GM18951 (cell line): ENCODE data around the gene MAP6.

Experiments used
- POLR2A ChIP-seq: IDR thresholded peaks from 4 replicates; pipeline ENCODE4 v1.6.1; 2011; ENCODE audit warnings: mild to moderate bottlenecking; ENCODE audit not compliant: insufficient read length, insufficient read depth; ENCODE audit errors: extremely low read depth
- in situ Hi-C: fragments of 300-500 bp; cut with MboI; formaldehyde crosslinking; loops from one replicate; pipeline ENCODE4 v1.12.0; 2022; ENCODE audit warnings: low sequenced_read_pairs, mixed read lengths, inconsistent platforms; ENCODE audit not compliant: unreplicated experiment

MAP6 gene

DNA sequence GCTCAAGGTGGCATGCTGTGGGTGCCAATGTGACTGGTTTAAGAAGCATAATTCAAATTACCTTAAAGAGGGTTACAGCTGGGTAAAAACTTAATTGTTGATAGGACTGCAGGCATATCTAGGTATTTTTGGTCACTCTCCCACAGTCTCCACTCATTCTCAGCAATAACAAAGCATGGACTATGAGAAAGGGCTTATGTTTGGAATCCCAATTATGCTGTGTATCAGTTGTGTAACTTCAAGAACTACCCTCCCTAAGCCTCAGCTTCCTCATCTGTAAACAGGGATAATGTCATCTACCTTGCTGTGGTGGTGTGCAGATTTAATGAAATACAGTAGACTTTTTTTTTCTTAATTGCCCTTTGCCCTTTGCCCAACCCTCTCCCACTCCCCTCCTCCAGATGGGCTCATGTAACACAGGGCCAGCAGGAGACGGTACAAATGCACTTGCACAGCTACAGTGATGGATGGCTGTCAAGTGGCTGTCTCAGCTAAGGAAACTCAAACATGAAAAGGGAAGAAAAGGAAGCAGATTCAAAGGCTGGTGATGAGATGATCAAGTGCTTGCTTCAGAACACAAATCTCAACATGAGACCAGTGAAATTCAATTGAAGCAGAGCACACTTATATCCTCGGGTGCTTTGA, 37.6 kb downstream of the MAP6 start:
- no peak for TF ChIP-seq POLR2A
- in situ Hi-C loops, result no loop called here

DNA sequence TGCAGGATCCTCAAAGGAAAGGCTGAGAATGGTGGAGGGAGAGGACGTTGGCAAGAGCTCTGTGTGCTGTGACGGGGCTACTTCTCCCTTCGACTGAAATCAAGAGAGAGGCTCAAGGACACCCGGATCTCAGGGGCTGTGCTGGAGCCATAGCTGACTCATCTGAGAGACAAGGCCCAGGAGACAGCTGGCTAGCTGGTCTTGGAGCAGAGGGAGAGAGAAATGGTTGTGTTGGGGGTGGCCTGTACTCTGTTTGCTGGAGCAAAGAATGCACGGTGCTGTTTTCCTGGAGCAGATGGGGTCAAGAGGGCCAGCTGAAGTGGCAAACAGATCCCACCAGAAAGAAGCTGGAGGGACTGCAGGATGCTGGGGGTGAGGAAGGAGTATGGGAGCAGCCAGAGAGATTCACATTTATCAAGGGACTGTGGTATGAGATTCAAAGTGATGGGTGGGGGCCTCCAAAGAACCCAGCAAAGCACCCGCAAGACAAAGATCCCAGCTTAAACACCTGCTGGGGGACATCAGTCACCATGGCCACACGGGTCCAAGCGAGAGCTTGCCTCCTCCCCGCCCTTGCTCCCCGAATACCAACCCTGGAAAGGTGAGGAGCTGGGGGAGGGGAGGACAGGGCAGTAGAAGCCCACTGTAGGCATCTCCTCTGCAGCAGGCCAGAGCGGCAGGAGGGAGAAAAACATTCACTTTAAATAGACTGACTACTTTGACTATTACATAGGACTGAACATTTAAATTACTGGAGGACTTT, 40.8 kb downstream of the MAP6 start:
- in situ Hi-C loops, result no loop called here
- no peak for TF ChIP-seq POLR2A

DNA sequence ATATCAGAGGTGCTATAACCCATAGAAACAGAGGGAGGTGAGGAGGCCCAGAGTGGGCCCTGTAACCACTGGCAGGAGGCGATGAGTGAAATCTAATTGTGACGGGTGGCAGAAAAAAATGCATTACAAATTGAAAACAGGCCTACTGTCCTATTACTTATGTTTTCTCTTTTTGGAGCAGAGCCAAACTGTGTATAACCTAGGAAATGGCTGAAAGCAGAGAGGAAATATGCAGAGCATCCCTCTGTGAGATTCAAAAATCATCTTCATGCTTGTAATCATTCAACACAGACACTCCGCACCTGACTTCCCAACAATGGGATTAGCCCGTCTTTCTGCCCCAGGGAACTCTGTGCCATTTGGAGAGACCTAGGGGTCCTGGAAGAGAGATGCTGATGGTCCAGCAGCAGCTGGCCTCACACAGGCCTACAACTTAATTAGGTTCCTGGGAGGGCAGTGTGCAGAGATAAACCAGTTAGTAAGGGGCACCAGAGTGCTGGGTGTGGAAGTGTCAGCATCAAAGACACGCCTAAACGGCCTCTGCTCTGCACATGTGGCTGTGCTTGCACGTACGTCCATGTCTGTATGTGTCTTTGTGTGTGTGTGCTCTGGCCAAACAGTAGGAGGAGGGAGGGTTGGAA, 41.8 kb downstream of the MAP6 start:
- in situ Hi-C loops, result no loop called here
- TF ChIP-seq POLR2A, result no peak

DNA sequence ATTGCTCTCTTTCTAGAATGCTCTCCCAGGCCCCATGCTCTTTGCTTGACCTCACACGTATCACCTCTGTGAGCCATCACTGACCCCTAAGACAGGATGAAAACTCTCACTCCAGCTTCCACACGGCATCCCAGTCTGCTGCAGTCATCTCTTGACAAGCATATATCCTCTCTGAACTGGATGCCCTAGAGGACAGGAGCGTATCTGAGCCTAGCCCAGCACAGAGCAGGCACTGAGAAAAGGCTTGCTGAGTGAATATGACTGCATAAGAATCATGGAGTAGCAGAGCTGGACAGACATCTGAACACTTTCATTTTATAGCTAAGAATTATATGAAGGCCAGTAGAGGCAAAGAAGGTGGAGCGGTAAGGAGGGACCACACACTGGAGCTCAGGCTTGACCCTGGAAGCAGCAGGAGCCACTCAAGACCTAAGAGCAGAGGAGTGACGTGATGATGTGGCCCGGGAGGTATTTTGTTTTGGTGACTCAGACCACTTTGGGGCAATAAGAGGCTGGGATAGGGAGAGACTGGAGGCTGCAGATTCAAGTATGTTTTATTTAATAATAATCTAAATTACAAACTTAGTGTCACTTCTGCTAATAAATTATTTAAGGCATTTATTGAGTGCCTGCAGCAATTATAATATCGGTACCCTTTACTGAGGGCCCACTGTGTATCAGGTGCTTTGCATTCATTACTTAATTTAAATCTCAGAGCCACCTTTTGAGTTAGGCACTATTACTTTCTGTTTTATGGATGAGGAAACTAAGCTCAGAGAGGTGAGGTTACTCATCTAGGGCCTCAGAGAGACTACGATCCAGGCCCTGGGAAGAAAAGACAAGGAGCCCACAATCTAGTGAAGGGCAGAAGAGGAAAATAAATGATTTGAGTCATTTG, 42.6 kb downstream of the MAP6 start:
- in situ Hi-C loops, result no loop called here
- TF ChIP-seq POLR2A, result no peak

DNA sequence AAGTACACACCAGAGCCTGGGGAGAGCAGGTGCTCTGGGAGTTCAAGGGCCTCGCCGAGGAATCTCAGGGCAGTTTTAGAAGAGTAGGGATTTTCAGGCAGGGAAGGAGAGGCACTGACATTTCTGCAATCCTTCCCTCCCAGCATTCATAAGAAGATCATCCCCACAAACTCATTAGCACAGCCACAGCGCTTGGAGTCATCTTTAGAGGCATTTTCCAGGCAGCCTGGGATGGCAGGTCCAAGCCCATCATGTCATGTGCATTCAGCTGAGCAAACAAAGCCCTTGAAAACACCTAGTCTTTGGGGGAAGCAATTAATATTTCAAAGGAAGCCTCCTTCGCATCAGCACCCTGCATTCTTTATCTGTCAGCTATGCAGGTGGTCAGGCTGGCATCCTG, 43.8 kb downstream of the MAP6 start:
- in situ Hi-C loops, result no loop called here
- no peak for TF ChIP-seq POLR2A

DNA sequence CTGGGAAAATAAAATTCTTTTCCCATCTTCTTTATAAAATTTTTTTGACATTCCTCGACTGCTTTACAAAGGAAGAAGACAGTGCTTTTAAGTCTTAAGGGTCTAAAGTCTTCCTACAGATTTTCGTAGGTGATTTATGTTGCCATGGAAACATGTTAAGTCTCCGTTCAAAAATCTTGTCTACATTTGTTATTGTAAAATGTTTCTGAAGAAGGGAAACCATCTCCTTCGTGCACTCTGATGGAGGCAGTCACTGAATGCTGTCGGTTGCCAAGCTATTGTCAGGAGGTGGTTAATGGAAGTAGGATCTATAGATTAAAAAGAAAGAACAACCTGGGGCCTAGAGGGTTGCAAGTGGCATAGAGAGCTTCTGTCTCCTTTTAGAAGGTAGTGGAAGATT, 52.6 kb downstream of the MAP6 start:
- in situ Hi-C loops, result no loop called here

DNA sequence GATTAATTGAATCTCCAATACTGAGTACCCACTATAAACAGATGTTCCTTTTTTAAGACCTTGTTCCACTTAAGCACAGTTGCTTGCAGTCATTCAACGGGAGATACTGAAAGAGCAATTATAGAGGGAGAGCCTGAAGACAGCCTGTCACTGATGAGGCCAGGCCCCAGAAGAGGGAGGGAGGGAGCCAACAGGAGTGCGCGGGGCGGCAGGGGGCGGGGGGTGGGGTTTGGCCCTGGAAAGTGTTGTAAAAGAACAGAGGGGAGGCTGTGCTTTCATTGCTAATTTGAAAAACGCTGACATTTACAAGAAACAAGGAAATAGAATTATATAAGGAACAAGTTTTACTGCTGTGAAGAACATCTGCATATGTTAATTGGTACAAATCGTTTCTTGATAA, 53.1 kb downstream of the MAP6 start:
- in situ Hi-C loops, result no loop called here
- TF ChIP-seq POLR2A, result no peak

More for the DNA sequence above, 52.6 kb downstream of the MAP6 start:
- TF ChIP-seq POLR2A, result no peak

DNA sequence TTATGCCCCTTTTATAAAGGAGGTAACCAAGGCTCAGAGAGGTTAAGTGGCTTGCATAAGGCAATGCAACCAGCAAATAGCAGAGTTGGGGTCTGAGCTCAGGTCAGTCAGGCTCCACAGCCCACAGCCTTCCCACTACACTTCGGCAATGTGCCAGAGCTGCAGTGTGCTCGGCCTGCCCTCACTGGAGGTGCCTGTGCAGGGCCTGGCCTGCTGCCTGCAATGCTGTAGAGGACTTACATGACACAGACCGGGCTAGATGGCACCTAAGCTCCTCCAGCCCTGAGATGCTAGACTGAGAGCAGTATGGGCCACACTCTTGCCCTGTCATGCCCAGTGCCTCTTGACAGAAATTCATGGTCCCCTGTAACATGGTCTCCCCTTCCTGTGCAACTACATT, 57.0 kb downstream of the MAP6 start:
- in situ Hi-C loops, result no loop called here
- TF ChIP-seq POLR2A, result no peak

DNA sequence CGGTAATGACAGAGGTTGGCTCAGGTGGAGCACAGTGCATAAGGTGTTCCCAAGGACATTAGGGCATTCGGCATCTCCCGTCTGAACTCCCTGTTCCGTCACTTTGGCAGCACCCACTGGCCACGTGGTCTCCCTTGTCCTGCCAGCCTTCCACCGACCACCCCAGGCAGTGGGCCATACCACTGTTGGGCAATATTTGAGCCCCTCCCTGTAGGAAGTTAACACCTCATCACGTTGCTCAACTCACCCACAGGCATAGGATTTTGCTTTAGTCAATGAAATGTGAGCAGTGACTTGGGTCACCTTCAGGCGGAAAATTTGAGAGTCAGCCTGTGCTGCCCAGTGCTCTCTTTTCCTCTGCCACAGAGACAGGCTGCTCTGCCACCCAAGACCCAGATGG, 62.7 kb downstream of the MAP6 start:
- no peak for TF ChIP-seq POLR2A
- in situ Hi-C loops, result no loop called here

DNA sequence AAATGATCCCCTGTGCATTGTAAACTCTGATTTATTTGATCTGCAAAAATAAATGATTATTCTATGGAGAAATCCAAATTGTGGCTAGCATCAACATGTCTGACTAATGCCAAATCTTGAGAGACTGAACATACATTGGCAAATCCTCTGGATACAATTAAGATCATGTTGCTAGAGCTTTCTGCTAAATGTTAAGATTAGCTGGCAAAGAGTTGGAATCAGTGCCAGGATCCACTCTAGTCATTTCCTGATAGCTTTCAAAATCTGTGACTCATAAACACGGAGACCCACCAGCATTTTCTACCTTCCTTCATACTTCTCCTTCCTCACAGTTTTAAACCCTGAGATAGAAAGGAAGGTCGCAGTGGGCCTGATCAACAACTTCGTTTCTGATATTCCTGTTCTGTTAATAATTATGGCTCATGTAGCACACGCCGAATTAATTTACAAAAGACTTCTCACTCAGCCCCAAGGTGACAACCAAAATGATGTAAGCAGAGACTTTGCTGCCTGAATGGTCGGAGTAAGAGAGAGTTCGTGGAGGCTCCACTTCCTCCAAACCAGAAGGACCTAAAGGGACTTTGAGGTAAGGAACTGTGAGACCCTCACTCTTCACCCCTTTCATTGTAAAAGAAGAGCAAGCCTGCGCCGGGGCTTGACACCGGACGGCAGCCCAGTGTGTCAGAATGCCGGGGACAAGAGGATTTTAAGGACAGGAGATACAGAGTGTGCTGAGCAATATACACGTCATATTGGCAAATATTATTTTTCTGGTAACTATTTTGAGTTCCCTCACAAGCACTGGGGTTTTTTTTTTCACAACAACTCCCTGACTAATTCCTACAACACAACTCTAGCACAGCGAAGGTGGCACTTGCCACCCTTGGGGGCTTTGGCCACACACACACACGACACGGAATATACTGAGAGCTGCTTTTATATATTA, 64.8 kb downstream of the MAP6 start:
- in situ Hi-C loops, result no loop called here

DNA sequence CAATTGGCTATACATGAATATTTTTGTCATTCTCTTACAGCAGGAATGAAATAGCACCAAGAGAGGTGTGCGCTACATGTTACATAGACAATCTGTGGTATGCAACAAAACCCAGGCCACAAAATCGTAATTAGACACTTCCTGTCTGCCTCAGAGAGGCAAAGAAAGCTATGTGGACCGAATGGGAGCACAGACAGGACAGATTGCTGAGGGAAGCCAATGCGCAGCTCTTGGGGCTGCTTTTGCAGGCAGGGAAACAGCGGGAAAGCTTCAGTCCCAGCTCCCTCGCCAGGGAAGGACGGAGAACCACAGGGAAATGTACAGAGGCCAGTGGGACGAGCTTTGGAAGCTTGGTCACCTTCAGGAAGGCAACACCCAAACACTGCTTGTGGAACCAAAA, 65.9 kb downstream of the MAP6 start:
- in situ Hi-C loops, result no loop called here
- no peak for TF ChIP-seq POLR2A

More for the DNA sequence above, 64.8 kb downstream of the MAP6 start:
- TF ChIP-seq POLR2A, result no peak

DNA sequence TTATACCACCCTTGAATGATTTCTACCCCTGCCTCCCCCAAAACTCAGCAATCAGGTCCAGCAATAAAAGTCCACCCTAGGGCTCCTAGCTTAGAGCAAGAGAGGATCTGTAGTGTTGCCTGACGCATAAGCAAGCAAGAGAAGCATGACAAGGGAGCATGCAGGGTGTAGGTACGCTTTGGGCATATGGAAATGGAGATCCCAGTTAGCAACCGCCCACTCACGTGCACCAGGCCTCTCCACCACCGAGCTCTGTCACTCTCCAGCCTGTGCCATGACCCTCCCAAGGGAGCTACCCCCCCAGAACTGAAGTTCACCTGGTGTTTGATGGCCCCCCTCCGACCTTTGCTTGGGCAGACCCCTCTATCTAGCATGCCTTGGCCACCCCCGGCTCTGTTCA, 67.3 kb downstream of the MAP6 start:
- TF ChIP-seq POLR2A, result no peak
- in situ Hi-C loops, result no loop called here
